ENCODE results near the gene HSFX2.

DNA sequence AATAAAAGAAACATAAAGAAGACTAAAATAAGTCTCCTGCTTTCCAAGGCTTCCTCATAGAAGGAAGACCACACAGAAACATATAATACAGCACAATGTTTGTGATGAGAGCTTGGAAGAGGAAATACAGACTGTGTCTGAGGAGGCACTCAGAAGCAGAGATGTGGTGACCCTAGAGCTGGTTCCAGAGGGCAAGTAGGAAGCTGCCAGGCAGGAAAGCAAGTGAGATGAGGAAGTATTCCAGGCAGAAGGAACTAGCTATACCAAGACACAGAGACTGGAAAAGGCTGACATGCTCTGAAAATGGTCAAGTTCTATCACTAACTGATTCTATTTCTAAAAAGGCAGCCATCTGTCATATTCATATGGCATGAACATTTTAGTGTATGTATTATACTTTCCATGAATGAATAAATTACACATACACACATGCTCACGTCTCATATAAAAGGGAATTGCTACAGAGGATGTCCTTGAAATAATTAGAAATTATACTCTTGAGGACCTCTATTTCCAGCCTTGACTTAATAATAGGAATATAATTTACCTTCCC is 16.6 kb upstream of the HSFX2 start:
- TF ChIP-seq POLR2AphosphoS5 (IDR thresholded peaks at IDR 0.05; ENCODE audit: low read depth, low read length) = no peak
- TF ChIP-seq, protein P1, sequence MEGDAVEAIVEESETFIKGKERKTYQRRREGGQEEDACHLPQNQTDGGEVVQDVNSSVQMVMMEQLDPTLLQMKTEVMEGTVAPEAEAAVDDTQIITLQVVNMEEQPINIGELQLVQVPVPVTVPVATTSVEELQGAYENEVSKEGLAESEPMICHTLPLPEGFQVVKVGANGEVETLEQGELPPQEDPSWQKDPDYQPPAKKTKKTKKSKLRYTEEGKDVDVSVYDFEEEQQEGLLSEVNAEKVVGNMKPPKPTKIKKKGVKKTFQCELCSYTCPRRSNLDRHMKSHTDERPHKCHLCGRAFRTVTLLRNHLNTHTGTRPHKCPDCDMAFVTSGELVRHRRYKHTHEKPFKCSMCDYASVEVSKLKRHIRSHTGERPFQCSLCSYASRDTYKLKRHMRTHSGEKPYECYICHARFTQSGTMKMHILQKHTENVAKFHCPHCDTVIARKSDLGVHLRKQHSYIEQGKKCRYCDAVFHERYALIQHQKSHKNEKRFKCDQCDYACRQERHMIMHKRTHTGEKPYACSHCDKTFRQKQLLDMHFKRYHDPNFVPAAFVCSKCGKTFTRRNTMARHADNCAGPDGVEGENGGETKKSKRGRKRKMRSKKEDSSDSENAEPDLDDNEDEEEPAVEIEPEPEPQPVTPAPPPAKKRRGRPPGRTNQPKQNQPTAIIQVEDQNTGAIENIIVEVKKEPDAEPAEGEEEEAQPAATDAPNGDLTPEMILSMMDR (IDR thresholded peaks at IDR 0.05) = no peak
- TF ChIP-seq, protein P2, sequence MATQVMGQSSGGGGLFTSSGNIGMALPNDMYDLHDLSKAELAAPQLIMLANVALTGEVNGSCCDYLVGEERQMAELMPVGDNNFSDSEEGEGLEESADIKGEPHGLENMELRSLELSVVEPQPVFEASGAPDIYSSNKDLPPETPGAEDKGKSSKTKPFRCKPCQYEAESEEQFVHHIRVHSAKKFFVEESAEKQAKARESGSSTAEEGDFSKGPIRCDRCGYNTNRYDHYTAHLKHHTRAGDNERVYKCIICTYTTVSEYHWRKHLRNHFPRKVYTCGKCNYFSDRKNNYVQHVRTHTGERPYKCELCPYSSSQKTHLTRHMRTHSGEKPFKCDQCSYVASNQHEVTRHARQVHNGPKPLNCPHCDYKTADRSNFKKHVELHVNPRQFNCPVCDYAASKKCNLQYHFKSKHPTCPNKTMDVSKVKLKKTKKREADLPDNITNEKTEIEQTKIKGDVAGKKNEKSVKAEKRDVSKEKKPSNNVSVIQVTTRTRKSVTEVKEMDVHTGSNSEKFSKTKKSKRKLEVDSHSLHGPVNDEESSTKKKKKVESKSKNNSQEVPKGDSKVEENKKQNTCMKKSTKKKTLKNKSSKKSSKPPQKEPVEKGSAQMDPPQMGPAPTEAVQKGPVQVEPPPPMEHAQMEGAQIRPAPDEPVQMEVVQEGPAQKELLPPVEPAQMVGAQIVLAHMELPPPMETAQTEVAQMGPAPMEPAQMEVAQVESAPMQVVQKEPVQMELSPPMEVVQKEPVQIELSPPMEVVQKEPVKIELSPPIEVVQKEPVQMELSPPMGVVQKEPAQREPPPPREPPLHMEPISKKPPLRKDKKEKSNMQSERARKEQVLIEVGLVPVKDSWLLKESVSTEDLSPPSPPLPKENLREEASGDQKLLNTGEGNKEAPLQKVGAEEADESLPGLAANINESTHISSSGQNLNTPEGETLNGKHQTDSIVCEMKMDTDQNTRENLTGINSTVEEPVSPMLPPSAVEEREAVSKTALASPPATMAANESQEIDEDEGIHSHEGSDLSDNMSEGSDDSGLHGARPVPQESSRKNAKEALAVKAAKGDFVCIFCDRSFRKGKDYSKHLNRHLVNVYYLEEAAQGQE (IDR thresholded peaks at IDR 0.05; ENCODE audit: insufficient read depth in 1 of 2, low read depth in 2 of 2, low read length in 1 of 2) = no peak
- TF ChIP-seq SIN3A (IDR thresholded peaks at IDR 0.05; ENCODE audit: borderline replicate concordance, insufficient read depth, low read depth, low read length) = no peak

All from Panc1 (cell line).